ENCODE measurements around the gene WIPF1.

Gene WIPF1

DNA sequence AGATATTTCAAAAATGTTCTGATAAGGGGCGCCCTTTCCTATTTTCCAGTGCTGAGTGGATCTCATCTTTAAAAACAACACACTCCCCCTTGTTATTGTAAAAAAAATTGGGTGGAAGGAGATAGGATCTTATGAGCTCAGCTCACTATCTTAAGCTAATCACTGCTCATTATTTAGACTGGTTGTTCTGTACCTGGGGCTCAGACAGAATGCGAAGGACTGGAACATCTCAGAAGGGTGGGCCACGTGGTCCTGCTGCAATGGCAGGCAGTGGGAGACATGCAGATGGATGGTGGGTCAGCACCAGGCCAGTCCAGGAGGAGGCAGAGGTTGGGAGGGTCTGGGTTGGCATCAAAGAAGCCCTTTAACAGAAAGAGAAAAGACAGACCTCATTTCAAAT, 62.5 kb downstream of the WIPF1 start:
- no peak for DNase-seq

DNA sequence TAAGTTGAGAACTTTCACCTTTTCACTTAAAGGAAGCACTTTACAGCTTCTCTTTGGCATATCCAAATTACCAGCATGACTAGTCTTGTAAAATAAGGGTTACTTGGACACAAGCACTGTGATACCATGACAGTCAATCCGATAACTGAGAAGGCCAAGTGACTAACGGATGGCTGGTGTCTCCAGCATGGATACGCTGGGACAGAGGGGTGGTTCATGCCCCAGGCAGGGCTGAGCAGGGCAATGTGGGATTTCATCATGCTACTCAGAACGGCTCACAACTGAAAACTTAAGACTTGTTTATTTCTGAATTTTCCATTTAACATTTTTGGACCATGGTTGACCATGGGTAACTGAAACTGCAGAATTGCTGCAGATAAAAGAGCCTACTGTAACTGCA, 67.7 kb downstream of the WIPF1 start:
- DNase-seq: no peak

DNA sequence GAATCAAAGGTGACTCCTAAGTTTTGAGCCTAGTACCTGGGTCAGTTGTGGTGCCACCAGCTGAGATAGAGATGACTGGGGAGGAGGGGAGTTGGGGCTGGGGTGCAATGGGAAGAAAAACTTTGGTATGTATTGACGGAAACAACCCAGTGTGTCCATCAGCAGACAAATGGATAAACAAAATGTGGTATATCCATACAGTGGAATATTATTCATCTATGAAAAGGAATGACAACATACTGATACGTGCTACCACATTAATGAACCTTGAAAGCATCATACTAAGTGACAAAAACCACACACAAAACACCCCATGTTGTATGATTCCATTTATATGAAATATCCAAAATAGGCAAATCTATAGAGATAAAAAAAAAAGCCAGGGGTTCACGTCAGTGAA, 69.6 kb downstream of the WIPF1 start:
- DNase-seq: no peak

DNA sequence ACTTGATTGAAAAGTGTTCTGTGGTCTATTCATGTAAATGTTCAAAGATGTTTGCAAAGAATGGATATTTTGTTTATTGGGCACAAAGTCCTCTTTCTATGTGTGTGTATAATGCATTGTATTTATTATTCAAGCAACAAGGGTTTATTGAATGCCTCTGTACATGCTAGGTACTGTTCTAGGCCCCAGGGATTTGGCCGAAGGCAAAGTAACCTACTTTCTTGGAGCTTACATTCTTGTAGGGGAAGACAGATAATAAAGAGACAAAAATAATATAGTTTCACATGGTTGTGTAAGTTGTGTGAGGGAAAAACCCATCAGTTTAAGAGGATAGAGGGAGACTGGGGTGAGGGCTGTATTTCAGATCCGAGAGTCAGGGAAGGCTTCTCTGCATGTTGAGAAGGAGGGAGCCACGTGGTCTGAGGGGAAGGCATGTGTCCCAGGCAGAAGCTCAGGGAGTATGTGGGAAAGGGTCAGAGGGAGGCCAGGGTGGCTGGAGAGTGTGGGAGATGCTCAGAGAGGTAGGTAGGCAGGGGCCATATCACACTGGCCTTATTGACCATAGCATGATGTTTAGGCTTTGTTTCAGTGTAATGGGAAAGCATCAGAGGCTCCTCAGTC, 70.4 kb downstream of the WIPF1 start:
- DNase-seq: no peak

DNA sequence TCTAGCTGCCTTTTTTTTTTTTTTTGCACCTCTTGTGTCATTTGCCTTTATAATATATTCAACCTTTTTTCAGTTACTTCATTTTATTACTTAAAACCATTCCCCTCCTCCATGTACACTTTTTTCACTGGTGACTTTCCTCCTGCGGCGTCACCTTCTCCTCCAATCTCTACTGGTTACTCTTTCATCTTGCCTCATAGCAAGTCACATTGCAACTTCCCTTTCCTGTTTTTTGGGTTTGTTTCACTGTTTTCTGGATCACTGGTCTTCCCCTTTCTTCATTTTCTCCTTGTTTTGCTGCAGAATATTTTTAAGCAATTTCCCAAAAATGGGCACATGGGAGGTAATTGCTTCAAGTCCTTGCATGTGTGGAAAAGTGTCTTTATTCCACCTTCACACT, 73.1 kb downstream of the WIPF1 start:
- no peak for DNase-seq

DNA sequence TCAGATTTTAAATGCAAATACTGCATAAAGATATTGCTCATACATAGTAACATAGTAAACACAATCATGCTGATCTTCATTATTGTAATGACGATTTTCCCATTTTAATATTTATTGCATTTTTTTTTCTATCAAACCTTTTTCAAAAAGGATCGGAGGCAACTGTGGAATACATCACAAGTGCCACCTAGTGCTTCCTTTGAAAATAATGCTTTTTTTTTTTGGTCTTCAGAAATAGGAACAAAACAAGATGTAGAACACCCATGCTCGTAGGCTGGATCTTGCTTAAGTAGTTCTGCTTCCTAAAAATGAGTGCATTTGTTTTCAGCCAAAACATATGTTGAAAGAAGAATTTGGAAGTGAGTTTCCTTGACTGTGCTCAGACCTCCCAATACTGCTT, 75.1 kb downstream of the WIPF1 start:
- no peak for DNase-seq

DNA sequence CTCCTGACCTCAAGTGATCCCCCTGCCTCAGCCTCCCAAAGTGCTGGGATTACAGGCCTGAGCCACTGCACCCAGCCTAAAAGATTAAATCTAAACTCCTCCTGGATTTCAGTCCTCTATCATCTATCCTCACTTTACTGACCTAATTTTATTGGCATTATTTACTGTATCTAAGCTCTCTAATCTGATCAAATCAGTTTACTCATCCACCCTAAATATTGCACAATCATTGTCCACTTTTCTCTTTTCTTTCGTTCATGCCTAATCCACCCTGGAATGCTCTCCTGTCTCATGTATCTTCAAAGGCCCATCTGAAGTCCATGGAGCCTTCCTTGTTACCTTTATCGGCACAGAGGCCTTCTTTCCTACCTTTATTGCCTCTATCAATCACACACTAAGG, 79.2 kb downstream of the WIPF1 start:
- DNase-seq: no peak

DNA sequence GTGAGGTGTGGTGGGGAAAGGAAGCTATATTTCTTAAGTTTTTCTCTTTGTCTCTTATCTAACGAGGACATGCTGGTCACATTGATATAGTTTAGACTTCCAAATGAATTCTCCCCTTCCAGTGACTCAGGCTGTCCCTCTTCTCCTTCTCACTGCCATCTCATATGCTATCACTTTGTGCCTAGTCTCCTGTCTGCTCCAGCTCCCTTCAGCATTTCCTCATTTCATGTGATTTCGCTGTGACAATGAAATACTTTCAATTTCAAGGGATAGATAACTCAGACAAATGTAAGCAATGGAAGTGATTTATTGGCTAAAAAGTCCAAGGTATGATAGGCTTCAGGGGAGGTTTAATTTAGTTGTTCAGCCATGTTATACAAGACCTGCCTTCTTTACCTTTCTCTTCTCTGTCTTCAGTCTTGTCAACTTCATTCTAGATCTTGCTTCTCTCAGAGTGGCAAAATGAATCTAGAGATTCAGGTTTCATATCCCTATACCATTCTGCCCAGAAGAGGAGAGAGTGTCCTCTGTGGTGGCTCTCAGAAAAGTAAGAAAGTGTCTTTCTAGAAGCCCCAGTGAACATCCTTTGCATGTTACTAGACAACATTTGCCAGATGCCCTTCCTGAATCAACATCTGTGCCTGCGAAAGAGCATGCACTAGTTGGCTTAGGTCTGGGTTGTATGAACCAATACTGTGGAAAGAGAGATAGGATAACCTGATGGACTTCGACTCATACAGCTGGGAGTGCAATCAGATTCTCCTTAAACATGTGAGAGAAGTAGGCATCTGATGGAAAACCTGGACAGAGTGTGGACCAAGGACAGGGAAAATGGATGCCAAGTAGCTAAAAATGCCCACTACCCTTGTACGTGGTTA, 80.9 kb downstream of the WIPF1 start:
- no peak for DNase-seq

DNA sequence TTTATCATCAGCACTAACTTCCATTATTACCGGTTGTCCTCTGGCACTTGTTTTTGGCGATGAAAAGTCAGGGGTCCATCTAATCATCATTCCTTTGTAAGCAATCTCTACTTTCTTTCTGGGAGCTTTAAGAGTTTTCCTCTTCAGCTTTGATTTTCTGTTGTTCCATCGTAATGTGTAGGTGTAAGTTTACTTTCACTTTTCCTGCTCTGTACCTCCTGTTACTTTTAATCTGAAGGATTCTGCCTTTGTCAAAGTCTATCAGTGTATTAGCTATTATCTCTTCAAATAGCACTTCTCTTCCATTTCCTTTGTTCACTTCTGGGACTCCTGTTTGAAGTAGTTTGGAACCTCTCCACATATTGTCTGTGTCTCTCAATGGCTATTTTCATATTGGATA, 85.3 kb downstream of the WIPF1 start:
- DNase-seq: no peak

DNA sequence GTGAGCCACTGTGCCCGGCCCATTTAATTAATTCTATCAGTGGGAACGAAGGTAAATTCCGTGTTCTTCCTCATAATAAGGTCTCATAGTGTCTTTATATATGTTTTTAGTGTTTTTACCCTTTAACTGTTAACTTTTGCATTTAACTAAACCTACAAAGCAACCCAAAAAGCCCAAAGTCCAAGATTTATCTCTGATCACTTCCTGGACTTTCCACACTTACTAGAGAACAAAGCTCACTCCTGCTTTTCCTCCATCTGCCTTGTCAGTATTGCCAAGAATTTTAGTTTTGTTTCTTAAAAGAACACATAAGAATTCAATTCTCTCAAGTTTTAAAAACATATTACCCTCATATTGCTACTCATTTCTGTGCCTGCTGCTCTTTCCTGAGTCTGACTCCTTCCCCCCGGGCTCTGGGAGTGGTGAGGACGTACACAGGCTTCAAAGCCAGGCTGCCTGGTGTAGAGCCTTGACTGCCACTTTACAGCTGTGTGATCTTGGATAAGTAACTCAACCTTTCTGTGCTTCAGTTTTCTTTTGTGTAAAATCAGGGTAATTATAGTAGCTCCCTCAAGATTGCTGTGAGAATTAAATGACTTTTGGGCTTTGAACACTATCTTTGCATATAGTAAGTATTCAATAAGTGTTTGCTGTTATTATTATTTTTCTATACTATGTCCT, 85.9 kb downstream of the WIPF1 start:
- no peak for DNase-seq

DNA sequence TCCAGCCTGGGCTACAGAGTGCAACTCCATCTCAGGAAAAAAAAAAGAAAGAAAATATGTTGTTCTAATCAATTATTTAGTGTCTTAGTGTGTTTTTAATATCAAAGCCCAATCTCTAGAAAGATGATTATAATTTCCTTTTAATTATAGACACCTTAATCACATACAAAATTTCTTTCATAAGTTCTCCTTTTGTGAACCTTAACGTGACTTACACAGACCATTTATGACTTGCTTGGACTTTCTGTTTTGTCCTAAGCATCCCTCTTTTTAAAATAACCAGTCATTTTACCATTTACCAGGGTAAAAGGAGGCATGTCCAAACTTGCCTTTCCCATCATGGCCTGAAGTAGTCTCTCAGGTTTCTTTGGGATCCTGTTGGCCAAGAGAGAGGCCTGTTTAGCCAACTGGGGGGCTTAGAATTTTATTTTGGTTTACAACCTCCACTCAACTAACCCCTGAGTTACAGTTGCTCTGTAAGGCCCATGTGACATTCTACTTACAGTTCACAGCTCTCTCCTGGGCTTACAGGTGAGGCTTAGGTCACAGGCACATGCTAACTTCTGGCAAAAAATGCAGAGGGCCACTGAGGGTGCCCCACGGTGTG, 86.9 kb downstream of the WIPF1 start:
- DNase-seq: no peak

All from SHP77 treated with DMSO at 0.1 percent for 48 hours (cell line).